Measurements from ENCODE around the gene NPC1. TPM values are rescaled to one million over a fixed set of nuclear protein-coding genes. Genes with fewer than 3 reads are reported as not detected.

The NPC1 gene
- total RNA-seq, 1 experiment from 2014 or later, result 92.7 TPM

- intact Hi-C loops (cut with micrococcal nuclease; ENCODE audit: unreplicated experiment) (no loop called here), in situ Hi-C loops (cut with HindIII; ENCODE audit: low pct_unique_long_range_greater_than_20kb, low sequenced_read_pairs) (no loop called here)
- Histone ChIP-seq H3K4me1 (ENCODE audit: control insufficient read depth, insufficient read depth, low read length) (peaks cover 21% of the 10 kb centered on the region), H3K36me3 (ENCODE audit: control insufficient read depth, insufficient read depth, low read length) (no peaks in the 10 kb centered on the region), H3K27me3 (ENCODE audit: control insufficient read depth, insufficient read depth, low read length) (no peaks in the 10 kb centered on the region; the same call in 1 of the 2 replicates), H3K27ac (ENCODE audit: low read length) (no peak overlapping the region), H3K9me3 (ENCODE audit: control insufficient read depth, insufficient read depth, low read depth, low read length) (no peaks in the 10 kb centered on the region), H3K4me3 (ENCODE audit: low read depth in 2 of 2, low read length in 2 of 2) (no peak overlapping the region)
- POLR2A ChIA-PET, result no interaction called here
- CTCF ChIA-PET, result no interaction called here
- DNase-seq (ENCODE audit: low read depth, low spot score) (no peak), ATAC-seq (no peak)
- no TSS peak for BruUV-seq (replicated peaks)
- TF ChIP-seq POLR2AphosphoS5 (IDR thresholded peaks at IDR 0.05; ENCODE audit: low read depth, low read length) (no peak), REST (IDR thresholded peaks at IDR 0.05; ENCODE audit: insufficient read depth in 1 of 2, low read depth in 2 of 2, low read length in 1 of 2) (no peak)
- TF ChIP-seq, protein P1, sequence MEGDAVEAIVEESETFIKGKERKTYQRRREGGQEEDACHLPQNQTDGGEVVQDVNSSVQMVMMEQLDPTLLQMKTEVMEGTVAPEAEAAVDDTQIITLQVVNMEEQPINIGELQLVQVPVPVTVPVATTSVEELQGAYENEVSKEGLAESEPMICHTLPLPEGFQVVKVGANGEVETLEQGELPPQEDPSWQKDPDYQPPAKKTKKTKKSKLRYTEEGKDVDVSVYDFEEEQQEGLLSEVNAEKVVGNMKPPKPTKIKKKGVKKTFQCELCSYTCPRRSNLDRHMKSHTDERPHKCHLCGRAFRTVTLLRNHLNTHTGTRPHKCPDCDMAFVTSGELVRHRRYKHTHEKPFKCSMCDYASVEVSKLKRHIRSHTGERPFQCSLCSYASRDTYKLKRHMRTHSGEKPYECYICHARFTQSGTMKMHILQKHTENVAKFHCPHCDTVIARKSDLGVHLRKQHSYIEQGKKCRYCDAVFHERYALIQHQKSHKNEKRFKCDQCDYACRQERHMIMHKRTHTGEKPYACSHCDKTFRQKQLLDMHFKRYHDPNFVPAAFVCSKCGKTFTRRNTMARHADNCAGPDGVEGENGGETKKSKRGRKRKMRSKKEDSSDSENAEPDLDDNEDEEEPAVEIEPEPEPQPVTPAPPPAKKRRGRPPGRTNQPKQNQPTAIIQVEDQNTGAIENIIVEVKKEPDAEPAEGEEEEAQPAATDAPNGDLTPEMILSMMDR (IDR thresholded peaks at IDR 0.05), result no peak
Observed at GRCh38 chr18:23616258-23616657, 30.0 kb upstream of the NPC1 start.

GRCh38 chr18:23614891-23615290 is 28.6 kb upstream of the NPC1 start:
- H3K4me1 ChIP-seq (ENCODE audit: control insufficient read depth, insufficient read depth, low read length), result peaks cover 21% of the 10 kb centered on the region
- in situ Hi-C loops (cut with HindIII; ENCODE audit: low pct_unique_long_range_greater_than_20kb, low sequenced_read_pairs) (no loop called here), intact Hi-C loops (cut with micrococcal nuclease; ENCODE audit: unreplicated experiment) (no loop called here)
- no peak overlapping the region for H3K4me3 ChIP-seq (ENCODE audit: low read depth in 2 of 2, low read length in 2 of 2)
- TF ChIP-seq SIN3A (IDR thresholded peaks at IDR 0.05; ENCODE audit: borderline replicate concordance, insufficient read depth, low read depth, low read length), result no peak
- no peak for TF ChIP-seq TCF7L2 (IDR thresholded peaks at IDR 0.05; ENCODE audit: low read depth, low read length)
- no peak for TF ChIP-seq POLR2AphosphoS5 (IDR thresholded peaks at IDR 0.05; ENCODE audit: low read depth, low read length)
- no peak for TF ChIP-seq REST (IDR thresholded peaks at IDR 0.05; ENCODE audit: insufficient read depth in 1 of 2, low read depth in 2 of 2, low read length in 1 of 2)
- TF ChIP-seq, protein P1 (IDR thresholded peaks at IDR 0.05), result no peak
- no TSS peak for BruUV-seq (replicated peaks)
- H3K27me3 ChIP-seq (ENCODE audit: control insufficient read depth, insufficient read depth, low read length), result no peaks in the 10 kb centered on the region; the same call in 1 of the 2 replicates
- ATAC-seq (no peak), DNase-seq (ENCODE audit: low read depth, low spot score) (no peak)
- no peak overlapping the region for H3K27ac ChIP-seq (ENCODE audit: low read length)
- ChIA-PET CTCF (interaction anchor here (0.6 kb wide), 1 partner anchor 89 kb away, joined by 4 read pairs; no protein-coding TSS in a partner anchor), POLR2A (no interaction called here)
- H3K36me3 ChIP-seq (ENCODE audit: control insufficient read depth, insufficient read depth, low read length), result no peaks in the 10 kb centered on the region
- no peaks in the 10 kb centered on the region for H3K9me3 ChIP-seq (ENCODE audit: control insufficient read depth, insufficient read depth, low read depth, low read length)

Data from Panc1 (cell line).